Memory B cell (primary cell): ENCODE measurements around the gene LTBP1.
A peak's percentile ranks its signal among the peaks of the same experiment; 100 is the strongest.

Experiments
- ATAC-seq: fragments of 150-1000 bp; cut with Tn5 transposase; 2 replicates; pipeline ENCODE4 v1.10.0; 2021; ENCODE audit warnings: low read depth, mild to moderate bottlenecking, moderate library complexity
- DNase-seq, 2 donors: peaks; one replicate each; pipeline ENCODE4 v3.0.0; 2022; ENCODE audit warnings: low spot score in 2 of 2
- H3K27ac Mint-ChIP-seq: one replicate; pipeline ENCODE4 v1.8.0; 2022; ENCODE audit warnings: mild to moderate bottlenecking, moderate library complexity, mixed read lengths
- H3K27me3 Mint-ChIP-seq: one replicate; pipeline ENCODE4 v1.8.0; 2022; ENCODE audit warnings: mixed read lengths
- H3K36me3 Mint-ChIP-seq: one replicate; pipeline ENCODE4 v1.8.0; 2022; ENCODE audit warnings: mild to moderate bottlenecking, mixed read lengths
- H3K4me1 Mint-ChIP-seq: one replicate; pipeline ENCODE4 v1.8.0; 2022; ENCODE audit warnings: mixed read lengths
- H3K4me3 Mint-ChIP-seq: one replicate; pipeline ENCODE4 v1.8.0; 2022; ENCODE audit warnings: mild to moderate bottlenecking, moderate library complexity, mixed read lengths
- H3K9me3 Mint-ChIP-seq: one replicate; pipeline ENCODE4 v1.8.0; 2022; ENCODE audit warnings: mixed read lengths

The LTBP1 gene

DNA sequence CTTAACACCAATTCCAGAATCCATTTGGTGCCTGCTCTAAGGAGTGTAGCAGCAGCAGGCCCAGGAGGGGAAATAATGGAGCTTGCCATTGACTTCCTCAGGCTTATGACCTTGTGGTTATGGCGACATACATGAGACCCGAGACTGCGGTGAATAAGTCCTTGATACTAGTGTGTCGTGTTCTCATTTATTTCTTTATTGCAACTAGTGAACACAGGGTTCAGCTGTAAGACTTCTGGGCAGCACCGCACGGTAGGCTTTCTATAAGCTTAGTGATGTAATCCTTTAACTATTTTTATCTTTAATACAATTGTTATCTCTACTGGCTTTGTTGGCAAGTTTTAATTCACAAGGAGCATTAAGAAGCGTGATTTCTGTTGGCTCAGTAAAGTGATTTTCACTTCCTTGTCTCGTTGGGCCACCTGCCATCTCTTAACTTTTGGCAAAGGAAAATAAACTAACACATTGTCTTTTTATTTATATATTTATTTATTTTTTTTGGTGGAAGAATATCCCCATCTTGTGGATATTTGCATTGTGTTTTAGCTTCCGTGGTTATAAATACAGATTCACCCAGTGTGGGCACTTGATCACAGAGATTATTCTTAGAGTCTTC, 139.8 kb downstream of the LTBP1 start:
- Mint-ChIP-seq H3K27me3 (peaks cover 5% of the 10 kb centered on the region), H3K4me3 (no peak overlapping the region), H3K4me1 (peaks cover 21% of the 10 kb centered on the region), H3K9me3 (no peaks in the 10 kb centered on the region), H3K27ac (no peak overlapping the region), H3K36me3 (no peaks in the 10 kb centered on the region)
- DNase-seq, result no peak
- ATAC-seq, result peak; percentile 11

DNA sequence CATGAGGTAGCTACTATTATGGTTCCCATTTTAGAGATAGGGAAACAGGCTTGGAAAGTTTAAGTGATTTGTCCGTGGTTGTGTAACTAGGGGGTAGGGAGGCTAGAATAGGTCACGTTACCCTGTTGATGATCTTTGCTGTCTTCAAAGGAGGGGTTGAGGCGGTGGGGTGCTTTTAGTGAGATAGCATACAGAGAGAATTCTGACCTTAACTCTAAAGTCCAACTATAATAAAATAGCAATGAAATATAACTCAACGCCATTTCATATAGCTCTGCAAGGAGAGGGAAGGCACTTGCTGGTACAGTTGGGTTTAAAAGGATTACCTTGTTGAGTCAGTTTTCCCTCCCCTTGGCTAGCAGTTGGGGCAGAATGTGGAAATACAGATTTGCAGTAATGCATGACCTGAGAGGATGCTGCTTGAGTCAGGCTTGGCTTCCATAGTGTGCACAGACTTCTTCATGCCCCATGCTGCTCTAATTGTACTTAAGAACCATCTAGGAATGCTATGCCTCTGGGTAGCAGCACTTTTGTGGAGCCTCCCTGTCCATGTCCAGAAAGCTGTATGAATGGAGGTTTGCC, 143.9 kb downstream of the LTBP1 start:
- no peak overlapping the region for H3K27ac Mint-ChIP-seq
- no peak overlapping the region for H3K4me3 Mint-ChIP-seq
- H3K4me1 Mint-ChIP-seq, result no peaks in the 10 kb centered on the region
- DNase-seq (no peak), ATAC-seq (no peak)
- peaks cover 5% of the 10 kb centered on the region for H3K27me3 Mint-ChIP-seq
- H3K36me3 Mint-ChIP-seq, result no peaks in the 10 kb centered on the region
- H3K9me3 Mint-ChIP-seq, result no peaks in the 10 kb centered on the region

DNA sequence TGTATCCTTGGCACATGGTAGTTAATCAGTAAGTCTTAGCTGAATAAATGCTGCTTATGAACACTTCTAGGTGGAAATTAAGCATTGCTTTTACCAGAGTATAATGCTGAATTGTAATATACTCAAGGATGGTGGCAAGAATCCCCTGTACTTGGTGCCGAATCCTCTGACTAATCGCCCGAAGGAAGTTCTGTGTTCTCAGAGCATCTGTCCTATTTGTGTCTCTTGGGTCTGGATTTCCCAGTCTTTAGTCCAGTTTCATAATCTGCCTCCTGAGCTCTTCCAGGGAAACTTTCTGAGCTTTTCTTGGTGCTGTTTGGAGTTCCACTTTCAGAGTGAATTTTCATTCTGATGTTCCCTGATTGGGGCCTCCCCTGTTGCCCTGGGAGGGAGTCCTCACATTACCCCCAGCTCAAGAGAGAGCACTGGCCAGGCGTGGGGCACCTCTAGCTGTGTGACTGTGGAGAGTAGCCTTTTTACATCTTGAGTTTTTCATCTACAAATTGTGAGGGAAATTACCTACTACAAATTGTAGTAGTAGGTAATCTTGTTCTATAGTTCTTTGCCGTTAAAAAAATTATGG, 144.9 kb downstream of the LTBP1 start:
- Mint-ChIP-seq H3K4me1 (no peaks in the 10 kb centered on the region), H3K27me3 (peaks cover 7% of the 10 kb centered on the region), H3K4me3 (no peak overlapping the region), H3K36me3 (no peaks in the 10 kb centered on the region), H3K27ac (no peak overlapping the region), H3K9me3 (peaks cover 2% of the 10 kb centered on the region)
- no peak for DNase-seq
- ATAC-seq, result no peak

DNA sequence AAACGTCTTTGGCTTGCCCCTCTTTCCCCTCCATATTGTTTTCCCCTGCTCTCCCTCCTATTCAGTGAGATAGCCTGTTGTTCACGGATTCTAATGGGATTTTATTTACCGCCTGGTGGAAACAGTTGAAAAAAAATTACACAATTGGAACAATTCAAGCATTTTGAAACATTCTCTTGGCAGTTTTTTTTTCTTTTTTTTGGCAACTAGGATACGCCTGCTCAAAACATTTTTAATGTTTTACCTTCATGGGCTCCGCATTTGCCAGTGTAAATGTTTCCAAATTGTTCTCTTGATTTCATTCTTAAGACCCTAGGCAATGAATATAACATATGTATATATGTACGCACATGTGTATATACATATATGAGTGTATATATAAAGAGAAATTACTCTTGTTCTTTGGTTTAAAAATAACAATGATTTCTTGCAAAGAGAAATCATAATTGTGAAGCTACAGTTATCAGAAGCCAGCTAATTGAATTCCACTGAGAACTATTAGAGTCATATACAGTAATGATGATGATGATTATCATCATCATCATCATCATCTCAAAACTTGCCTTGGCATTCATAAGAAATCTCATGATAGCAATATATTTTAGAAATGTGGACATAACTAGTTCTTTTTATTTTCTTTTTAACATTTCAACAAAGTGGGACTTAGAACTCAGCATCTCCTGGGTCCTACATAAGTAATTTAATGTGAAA, 146.7 kb downstream of the LTBP1 start:
- Mint-ChIP-seq H3K9me3 (peaks cover 2% of the 10 kb centered on the region), H3K27ac (no peak overlapping the region), H3K36me3 (no peaks in the 10 kb centered on the region), H3K4me3 (no peak overlapping the region), H3K27me3 (peaks cover 7% of the 10 kb centered on the region), H3K4me1 (no peaks in the 10 kb centered on the region)
- no peak for ATAC-seq
- no peak for DNase-seq

DNA sequence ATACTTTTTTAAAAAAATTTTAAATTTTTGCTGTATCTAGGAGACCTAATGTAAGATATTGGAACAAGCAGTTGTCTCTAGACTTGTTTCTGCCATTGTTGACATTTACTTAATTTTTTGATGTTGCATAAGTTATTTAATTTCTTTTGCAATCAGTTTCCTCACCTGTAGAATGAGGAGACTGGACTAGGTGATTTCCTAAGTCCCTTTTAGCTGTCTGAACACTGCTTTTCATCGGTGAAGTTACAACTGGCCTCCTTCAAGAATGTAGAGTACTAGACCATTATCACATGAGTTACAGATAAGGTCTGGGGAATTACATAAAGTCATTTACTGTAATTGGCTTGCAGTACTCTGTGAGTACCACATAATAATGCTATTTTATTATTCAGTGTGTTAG, 147.6 kb downstream of the LTBP1 start:
- ATAC-seq, result no peak
- DNase-seq, result no peak
- H3K9me3 Mint-ChIP-seq, result peaks cover 2% of the 10 kb centered on the region
- no peaks in the 10 kb centered on the region for H3K4me1 Mint-ChIP-seq
- no peaks in the 10 kb centered on the region for H3K36me3 Mint-ChIP-seq
- peaks cover 7% of the 10 kb centered on the region for H3K27me3 Mint-ChIP-seq
- no peak overlapping the region for H3K4me3 Mint-ChIP-seq
- H3K27ac Mint-ChIP-seq, result no peak overlapping the region

DNA sequence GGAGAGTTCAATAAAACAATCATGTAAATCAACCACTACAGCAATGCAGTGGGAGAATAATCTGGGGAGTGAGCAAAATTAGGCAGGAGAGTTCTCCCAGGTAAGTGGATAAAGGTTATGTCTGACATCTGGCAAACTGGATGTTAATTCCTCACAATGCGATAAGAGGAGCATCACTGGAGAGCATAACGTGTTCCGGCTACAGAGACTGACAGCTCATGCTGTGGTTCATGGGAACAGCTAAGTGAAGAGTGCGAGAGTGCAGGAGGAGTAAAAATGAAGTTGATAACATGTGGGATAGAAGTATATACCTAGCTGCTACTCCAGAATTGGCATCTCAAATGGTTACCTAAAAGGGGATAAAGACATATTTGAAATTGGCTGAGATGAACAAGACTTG, 153.2 kb downstream of the LTBP1 start:
- DNase-seq (no peak), ATAC-seq (no peak)
- H3K4me3 Mint-ChIP-seq, result no peak overlapping the region
- H3K36me3 Mint-ChIP-seq, result no peaks in the 10 kb centered on the region
- H3K9me3 Mint-ChIP-seq, result peaks cover 2% of the 10 kb centered on the region
- peaks cover 8% of the 10 kb centered on the region for H3K27me3 Mint-ChIP-seq
- H3K27ac Mint-ChIP-seq, result no peak overlapping the region
- no peaks in the 10 kb centered on the region for H3K4me1 Mint-ChIP-seq

DNA sequence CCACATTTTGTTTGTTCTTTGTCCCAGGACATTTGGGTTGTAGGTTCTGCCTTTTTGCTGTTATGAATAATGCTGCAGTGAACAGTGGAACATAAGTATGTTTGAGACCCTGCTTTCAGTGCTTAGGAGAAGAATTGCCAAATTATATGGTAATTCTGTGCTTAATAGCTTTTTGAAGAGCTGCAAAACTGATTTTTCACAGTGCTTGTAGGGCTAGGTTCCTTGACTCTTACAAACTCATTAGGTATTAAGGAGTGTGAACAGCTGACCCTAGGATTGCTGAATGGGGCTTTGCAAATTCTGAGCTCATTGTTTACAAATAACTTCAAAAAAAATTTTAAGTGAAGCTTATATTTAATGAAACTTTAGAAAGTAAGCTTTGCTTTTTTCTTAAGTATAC, 154.2 kb downstream of the LTBP1 start:
- no peaks in the 10 kb centered on the region for H3K4me1 Mint-ChIP-seq
- no peak overlapping the region for H3K27ac Mint-ChIP-seq
- no peaks in the 10 kb centered on the region for H3K9me3 Mint-ChIP-seq

DNA sequence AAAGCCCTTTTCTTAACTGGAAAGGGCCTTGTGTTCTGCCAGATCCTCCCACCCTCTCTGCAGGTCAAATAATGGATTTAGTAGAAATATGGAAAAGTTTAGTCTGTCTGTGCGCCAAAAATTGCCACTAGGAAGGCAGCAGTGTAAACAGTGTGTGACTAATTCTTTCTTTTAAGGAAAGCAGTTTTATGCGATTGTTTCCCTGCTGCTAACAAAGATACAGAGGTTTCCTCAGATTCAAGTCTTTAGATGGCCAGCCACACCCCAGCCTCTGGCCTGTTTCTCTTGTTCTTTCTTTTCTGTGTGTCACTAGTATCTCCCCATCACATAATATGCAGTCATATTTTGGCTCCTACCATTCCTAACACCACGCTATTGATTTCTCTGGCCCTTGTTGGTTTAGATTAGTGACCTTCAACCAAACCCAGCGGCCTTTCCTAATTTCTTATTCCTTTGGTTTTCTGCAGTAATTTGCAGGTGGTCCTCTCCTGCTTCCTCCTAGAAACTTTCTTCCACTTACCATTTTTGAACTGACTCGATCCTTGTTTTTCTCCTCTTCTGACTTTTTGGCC, 157.4 kb downstream of the LTBP1 start:
- Mint-ChIP-seq H3K9me3 (no peaks in the 10 kb centered on the region), H3K27me3 (peaks cover 11% of the 10 kb centered on the region), H3K4me1 (no peaks in the 10 kb centered on the region), H3K27ac (no peak overlapping the region), H3K4me3 (no peak overlapping the region), H3K36me3 (no peaks in the 10 kb centered on the region)
- DNase-seq, result no peak
- no peak for ATAC-seq

More for the DNA sequence above, 154.2 kb downstream of the LTBP1 start:
- no peak overlapping the region for H3K4me3 Mint-ChIP-seq
- no peak for DNase-seq
- peaks cover 8% of the 10 kb centered on the region for H3K27me3 Mint-ChIP-seq
- ATAC-seq, result no peak
- no peaks in the 10 kb centered on the region for H3K36me3 Mint-ChIP-seq

DNA sequence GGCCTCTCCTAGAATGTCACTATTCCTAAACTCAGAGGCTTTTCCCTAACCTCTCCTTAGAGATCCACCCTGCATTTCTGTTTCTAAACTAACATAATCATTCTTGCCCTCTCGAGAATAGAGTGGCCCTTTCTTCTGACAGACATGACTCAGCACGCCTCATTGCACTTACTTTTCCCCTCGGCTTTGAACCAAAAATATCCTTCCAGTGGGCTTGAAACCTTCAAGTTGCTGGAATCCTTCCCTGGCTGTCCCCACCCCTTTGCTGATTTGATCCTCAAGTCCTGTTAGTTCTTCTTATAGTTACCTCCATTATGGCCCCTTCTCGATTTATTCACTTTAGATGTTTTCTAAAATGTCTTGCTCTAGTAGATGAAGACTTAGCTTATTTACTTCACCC, 158.0 kb downstream of the LTBP1 start:
- Mint-ChIP-seq H3K4me3 (no peak overlapping the region), H3K27ac (no peak overlapping the region), H3K36me3 (no peaks in the 10 kb centered on the region), H3K9me3 (no peaks in the 10 kb centered on the region), H3K27me3 (peaks cover 11% of the 10 kb centered on the region), H3K4me1 (no peaks in the 10 kb centered on the region)
- no peak for ATAC-seq
- no peak for DNase-seq

DNA sequence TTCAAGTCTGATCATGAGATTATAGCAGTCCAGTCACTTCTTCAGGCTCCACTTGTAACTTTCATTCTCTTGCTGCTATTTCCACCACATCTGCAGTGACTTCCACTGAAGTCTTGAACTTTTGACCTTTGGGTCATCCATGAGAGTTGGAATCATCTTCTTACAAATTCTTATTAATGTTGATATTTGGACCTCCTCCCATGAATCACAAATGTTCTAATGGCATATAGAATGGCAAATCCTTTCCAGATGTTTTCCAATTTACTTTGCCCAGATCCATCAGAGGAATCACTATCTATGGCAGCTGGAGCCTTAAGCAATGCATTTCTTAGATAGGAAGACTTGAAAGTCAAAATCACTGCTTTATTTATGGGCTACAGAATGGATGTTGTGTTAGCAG, 159.4 kb downstream of the LTBP1 start:
- Mint-ChIP-seq H3K36me3 (no peaks in the 10 kb centered on the region), H3K9me3 (no peaks in the 10 kb centered on the region), H3K4me1 (no peaks in the 10 kb centered on the region), H3K4me3 (no peak overlapping the region), H3K27ac (no peak overlapping the region), H3K27me3 (peaks cover 16% of the 10 kb centered on the region)
- DNase-seq (no peak), ATAC-seq (no peak)

DNA sequence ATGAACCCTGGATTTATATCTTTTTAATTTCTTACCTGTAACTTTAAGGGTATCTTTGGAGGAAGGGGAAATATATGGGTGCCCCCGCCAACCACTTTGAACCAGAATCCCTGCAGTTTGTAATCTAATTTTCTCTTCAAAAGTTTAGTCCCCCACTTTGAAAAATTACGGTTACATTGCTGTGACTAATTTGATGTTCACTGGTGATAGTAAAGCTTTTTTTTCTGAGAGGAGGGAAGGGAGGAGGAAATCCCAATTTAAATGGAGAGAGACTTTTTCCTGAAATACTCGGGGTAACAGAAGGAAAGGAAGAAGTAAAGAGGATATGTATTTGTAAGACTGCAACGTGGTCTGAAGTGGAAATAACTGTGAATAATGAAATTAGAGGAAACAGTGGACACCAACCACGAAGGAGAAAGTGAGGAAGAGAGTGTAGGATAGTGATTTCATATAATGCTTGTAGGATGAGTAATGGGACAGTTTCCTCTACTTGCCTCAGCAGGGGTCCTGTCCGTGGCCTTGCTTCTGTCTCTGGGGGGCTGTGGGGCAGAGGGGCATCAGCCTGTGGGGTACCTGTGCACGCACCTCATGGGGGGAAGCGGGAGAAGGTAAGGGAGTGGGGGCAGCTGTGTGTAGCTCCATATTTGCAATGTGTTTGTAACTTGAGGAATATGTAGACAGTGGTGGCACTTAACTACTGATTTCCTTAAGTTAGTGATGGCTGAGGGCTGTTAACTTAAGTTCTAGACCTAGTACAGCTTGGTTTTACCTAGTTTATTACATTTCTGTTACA, 161.1 kb downstream of the LTBP1 start:
- ATAC-seq (no peak), DNase-seq (no peak)
- no peaks in the 10 kb centered on the region for H3K36me3 Mint-ChIP-seq
- no peak overlapping the region for H3K27ac Mint-ChIP-seq
- H3K9me3 Mint-ChIP-seq, result no peaks in the 10 kb centered on the region
- no peak overlapping the region for H3K4me3 Mint-ChIP-seq
- H3K4me1 Mint-ChIP-seq, result no peaks in the 10 kb centered on the region
- H3K27me3 Mint-ChIP-seq, result peaks cover 18% of the 10 kb centered on the region

DNA sequence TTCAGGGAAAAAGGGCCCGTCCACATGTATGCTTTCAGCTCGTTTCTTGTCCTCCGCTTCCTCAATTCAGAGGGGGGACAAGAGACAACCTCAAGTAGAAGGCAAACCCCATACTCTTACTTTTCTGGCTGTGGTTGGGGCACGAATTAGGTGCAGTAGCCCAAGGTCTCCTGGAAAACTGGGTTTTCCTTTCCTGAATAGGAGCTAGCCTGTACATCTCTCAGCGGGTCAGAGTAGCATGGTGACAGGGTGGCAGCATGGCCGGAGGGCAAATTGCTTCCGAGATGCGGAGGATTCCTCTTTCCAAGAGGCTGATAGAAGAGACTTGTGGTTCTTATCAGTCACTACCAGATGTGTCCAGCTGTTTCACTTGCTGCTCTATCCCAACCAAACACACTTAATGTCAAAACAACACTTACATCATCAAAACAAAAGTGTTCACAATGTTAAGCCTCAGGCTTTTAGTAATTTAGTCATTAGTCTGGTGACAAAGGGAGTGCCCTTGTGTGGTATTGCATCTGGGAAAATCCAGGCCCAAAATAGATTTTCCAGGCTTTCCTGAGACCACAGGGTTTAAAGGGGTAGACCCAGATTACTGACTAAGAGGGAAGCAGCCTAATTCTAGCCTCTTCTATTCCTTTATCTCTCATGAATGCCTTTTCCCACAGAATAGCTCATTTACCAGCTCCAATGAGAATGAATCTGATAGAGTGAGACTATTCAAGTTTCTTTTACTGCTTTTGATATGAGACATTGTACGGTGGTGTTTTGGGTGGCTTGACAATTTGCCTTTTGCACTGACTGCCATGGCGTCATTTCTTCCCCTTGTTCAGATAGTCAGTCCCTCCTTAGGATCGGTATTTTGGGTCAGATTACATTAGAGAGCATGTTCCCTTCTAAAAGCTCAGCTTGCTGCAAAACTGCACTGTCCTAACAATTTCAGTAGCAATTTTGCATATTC, 162.0 kb downstream of the LTBP1 start:
- no peaks in the 10 kb centered on the region for H3K36me3 Mint-ChIP-seq
- H3K4me1 Mint-ChIP-seq, result no peaks in the 10 kb centered on the region
- no peaks in the 10 kb centered on the region for H3K9me3 Mint-ChIP-seq
- peaks cover 17% of the 10 kb centered on the region for H3K27me3 Mint-ChIP-seq
- DNase-seq (no peak), ATAC-seq (no peak)
- no peak overlapping the region for H3K4me3 Mint-ChIP-seq
- no peak overlapping the region for H3K27ac Mint-ChIP-seq

DNA sequence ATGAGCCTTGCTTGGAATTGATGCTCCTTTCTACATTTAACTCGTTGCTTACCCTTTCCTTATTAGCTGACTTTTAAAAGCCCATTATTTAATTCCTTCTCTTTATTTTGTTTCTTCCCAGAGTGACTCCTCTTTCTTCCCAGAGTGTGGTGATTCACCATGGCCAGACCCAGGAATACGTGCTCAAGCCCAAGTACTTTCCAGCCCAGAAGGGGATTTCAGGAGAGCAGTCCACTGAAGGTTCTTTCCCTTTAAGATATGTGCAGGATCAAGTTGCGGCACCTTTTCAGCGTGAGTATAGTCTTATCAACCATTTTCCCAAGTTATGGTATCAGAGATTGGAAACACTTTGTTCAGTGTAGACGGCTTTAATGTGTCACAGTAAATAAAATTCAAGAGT, 163.7 kb downstream of the LTBP1 start:
- Mint-ChIP-seq H3K27me3 (peaks cover 17% of the 10 kb centered on the region), H3K36me3 (no peaks in the 10 kb centered on the region), H3K27ac (no peak overlapping the region), H3K4me3 (no peak overlapping the region), H3K4me1 (no peaks in the 10 kb centered on the region), H3K9me3 (no peaks in the 10 kb centered on the region)
- ATAC-seq (no peak), DNase-seq (no peak)
